MM.1S (cell line): Measurements from ENCODE around the gene CASZ1.

Experiments
- CTCF ChIP-seq: fragments of 300-600 bp; sonication (generic); IDR thresholded peaks from 2 replicates; pipeline ENCODE4 v1.5.1; 2016; ENCODE audit warnings: antibody characterized with exemption, low read length, mixed read lengths
- EZH2 ChIP-seq: fragments of 300-600 bp; sonication (generic); optimal IDR thresholded peaks from 2 replicates; pipeline ENCODE3; 2017; ENCODE audit warnings: low read depth, mild to moderate bottlenecking, antibody characterized with exemption, low read length, mixed read lengths

- TF ChIP-seq CTCF (no peak), EZH2 (no peak)
These were observed 130.3 kb downstream of the CASZ1 start for GRCh38 chr1:10665930-10666850.
